ENCODE results near the gene PIK3R3.

DNA sequence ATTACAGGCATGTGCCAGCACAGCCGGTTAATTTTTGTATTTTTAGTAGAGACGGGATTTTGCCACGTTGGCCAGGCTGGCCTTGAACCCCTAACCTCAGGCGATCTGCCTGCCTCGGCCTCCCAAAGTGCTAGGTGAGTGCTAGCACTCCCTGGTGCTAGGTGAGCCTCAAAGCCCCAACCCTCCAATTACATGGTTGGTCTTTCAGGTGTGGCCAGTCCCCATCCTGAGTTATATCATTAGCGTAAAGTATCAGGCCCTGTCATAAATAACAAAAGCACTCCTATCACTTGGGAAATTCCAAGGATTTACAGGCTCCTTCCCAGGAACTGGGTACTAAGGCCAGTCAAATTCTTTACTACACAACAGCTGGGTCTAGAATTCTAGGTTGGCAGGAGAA is 138.0 kb downstream of the PIK3R3 start:
- TF ChIP-seq, protein P1, sequence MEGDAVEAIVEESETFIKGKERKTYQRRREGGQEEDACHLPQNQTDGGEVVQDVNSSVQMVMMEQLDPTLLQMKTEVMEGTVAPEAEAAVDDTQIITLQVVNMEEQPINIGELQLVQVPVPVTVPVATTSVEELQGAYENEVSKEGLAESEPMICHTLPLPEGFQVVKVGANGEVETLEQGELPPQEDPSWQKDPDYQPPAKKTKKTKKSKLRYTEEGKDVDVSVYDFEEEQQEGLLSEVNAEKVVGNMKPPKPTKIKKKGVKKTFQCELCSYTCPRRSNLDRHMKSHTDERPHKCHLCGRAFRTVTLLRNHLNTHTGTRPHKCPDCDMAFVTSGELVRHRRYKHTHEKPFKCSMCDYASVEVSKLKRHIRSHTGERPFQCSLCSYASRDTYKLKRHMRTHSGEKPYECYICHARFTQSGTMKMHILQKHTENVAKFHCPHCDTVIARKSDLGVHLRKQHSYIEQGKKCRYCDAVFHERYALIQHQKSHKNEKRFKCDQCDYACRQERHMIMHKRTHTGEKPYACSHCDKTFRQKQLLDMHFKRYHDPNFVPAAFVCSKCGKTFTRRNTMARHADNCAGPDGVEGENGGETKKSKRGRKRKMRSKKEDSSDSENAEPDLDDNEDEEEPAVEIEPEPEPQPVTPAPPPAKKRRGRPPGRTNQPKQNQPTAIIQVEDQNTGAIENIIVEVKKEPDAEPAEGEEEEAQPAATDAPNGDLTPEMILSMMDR (IDR thresholded peaks at IDR 0.05) = no peak
- TF ChIP-seq POLR2AphosphoS5 (IDR thresholded peaks at IDR 0.05; ENCODE audit: low read depth, low read length) (no peak), TCF7L2 (IDR thresholded peaks at IDR 0.05; ENCODE audit: low read depth, low read length) (no peak), SIN3A (IDR thresholded peaks at IDR 0.05; ENCODE audit: borderline replicate concordance, insufficient read depth, low read depth, low read length) (no peak)
- TF ChIP-seq, protein P2, sequence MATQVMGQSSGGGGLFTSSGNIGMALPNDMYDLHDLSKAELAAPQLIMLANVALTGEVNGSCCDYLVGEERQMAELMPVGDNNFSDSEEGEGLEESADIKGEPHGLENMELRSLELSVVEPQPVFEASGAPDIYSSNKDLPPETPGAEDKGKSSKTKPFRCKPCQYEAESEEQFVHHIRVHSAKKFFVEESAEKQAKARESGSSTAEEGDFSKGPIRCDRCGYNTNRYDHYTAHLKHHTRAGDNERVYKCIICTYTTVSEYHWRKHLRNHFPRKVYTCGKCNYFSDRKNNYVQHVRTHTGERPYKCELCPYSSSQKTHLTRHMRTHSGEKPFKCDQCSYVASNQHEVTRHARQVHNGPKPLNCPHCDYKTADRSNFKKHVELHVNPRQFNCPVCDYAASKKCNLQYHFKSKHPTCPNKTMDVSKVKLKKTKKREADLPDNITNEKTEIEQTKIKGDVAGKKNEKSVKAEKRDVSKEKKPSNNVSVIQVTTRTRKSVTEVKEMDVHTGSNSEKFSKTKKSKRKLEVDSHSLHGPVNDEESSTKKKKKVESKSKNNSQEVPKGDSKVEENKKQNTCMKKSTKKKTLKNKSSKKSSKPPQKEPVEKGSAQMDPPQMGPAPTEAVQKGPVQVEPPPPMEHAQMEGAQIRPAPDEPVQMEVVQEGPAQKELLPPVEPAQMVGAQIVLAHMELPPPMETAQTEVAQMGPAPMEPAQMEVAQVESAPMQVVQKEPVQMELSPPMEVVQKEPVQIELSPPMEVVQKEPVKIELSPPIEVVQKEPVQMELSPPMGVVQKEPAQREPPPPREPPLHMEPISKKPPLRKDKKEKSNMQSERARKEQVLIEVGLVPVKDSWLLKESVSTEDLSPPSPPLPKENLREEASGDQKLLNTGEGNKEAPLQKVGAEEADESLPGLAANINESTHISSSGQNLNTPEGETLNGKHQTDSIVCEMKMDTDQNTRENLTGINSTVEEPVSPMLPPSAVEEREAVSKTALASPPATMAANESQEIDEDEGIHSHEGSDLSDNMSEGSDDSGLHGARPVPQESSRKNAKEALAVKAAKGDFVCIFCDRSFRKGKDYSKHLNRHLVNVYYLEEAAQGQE (IDR thresholded peaks at IDR 0.05; ENCODE audit: insufficient read depth in 1 of 2, low read depth in 2 of 2, low read length in 1 of 2) = no peak

Data from Panc1 (cell line).